NB4 (cell line): ENCODE results near the gene ATN1.

Experiments
- MAX ChIP-seq: IDR thresholded peaks from 2 replicates; pipeline ENCODE4 v1.6.1; 2011; ENCODE audit warnings: low read depth, low read length
- TF ChIP-seq, protein P1 (sequence below): IDR thresholded peaks from one replicate; pipeline ENCODE4 v1.5.1; 2012; ENCODE audit warnings: low read depth, low read length

DNA sequence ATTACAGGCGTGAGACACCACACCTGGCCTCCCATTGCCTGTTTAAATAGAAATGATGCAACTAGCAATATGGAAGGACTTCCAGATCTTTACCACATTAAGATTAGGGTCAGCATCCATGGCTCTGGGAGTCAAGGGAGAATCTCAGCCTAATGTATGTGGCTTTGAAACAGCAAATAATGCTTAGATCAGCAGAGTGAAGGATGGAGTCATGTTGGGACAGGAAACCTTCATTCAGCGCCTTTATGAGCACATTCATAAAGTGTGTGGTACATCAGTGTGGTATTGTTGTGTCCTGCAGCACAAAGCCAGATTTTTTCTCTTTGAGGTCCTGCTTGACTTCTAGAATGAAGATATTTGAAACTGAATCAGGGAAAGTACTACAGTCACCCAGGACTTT lies 39.4 kb upstream of the ATN1 start:
- TF ChIP-seq, protein P1, sequence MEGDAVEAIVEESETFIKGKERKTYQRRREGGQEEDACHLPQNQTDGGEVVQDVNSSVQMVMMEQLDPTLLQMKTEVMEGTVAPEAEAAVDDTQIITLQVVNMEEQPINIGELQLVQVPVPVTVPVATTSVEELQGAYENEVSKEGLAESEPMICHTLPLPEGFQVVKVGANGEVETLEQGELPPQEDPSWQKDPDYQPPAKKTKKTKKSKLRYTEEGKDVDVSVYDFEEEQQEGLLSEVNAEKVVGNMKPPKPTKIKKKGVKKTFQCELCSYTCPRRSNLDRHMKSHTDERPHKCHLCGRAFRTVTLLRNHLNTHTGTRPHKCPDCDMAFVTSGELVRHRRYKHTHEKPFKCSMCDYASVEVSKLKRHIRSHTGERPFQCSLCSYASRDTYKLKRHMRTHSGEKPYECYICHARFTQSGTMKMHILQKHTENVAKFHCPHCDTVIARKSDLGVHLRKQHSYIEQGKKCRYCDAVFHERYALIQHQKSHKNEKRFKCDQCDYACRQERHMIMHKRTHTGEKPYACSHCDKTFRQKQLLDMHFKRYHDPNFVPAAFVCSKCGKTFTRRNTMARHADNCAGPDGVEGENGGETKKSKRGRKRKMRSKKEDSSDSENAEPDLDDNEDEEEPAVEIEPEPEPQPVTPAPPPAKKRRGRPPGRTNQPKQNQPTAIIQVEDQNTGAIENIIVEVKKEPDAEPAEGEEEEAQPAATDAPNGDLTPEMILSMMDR, result no peak
- TF ChIP-seq MAX, result no peak
